ENCODE results near the gene RASD2.

RASD2 gene

GRCh38 chr22:35498026-35498800 is 42.4 kb upstream of the RASD2 start:
- TF ChIP-seq POLR2AphosphoS5 (IDR thresholded peaks at IDR 0.05; ENCODE audit: low read depth, low read length) (no peak), REST (IDR thresholded peaks at IDR 0.05; ENCODE audit: insufficient read depth in 1 of 2, low read depth in 2 of 2, low read length in 2 of 2) (no peak), FOXP2 (optimal IDR thresholded peaks at IDR 0.05; ENCODE audit: borderline replicate concordance, extremely low read depth, extremely low read length, insufficient read depth) (no peak), TAF1 (IDR thresholded peaks at IDR 0.05; ENCODE audit: borderline replicate concordance, insufficient read depth, low read length) (no peak), SIN3A (IDR thresholded peaks at IDR 0.05; ENCODE audit: borderline replicate concordance, insufficient read depth, low read length) (no peak)

- no peak for TF ChIP-seq POLR2AphosphoS5 (IDR thresholded peaks at IDR 0.05; ENCODE audit: low read depth, low read length)
- TF ChIP-seq REST (IDR thresholded peaks at IDR 0.05; ENCODE audit: insufficient read depth in 1 of 2, low read depth in 2 of 2, low read length in 2 of 2), result no peak
- no peak for TF ChIP-seq FOXP2 (optimal IDR thresholded peaks at IDR 0.05; ENCODE audit: borderline replicate concordance, extremely low read depth, extremely low read length, insufficient read depth)
- TF ChIP-seq TAF1 (IDR thresholded peaks at IDR 0.05; ENCODE audit: borderline replicate concordance, insufficient read depth, low read length), result no peak
- no peak for TF ChIP-seq SIN3A (IDR thresholded peaks at IDR 0.05; ENCODE audit: borderline replicate concordance, insufficient read depth, low read length)
Observed at GRCh38 chr22:35502836-35503235, 37.8 kb upstream of the RASD2 start.

GRCh38 chr22:35505399-35506258 is 35.0 kb upstream of the RASD2 start:
- TF ChIP-seq REST (IDR thresholded peaks at IDR 0.05; ENCODE audit: insufficient read depth in 1 of 2, low read depth in 2 of 2, low read length in 2 of 2) (no peak), SIN3A (IDR thresholded peaks at IDR 0.05; ENCODE audit: borderline replicate concordance, insufficient read depth, low read length) (no peak), POLR2AphosphoS5 (IDR thresholded peaks at IDR 0.05; ENCODE audit: low read depth, low read length) (no peak), FOXP2 (optimal IDR thresholded peaks at IDR 0.05; ENCODE audit: borderline replicate concordance, extremely low read depth, extremely low read length, insufficient read depth) (no peak), TAF1 (IDR thresholded peaks at IDR 0.05; ENCODE audit: borderline replicate concordance, insufficient read depth, low read length) (no peak)

- TF ChIP-seq POLR2AphosphoS5 (IDR thresholded peaks at IDR 0.05; ENCODE audit: low read depth, low read length), result no peak
- no peak for TF ChIP-seq TAF1 (IDR thresholded peaks at IDR 0.05; ENCODE audit: borderline replicate concordance, insufficient read depth, low read length)
- no peak for TF ChIP-seq SIN3A (IDR thresholded peaks at IDR 0.05; ENCODE audit: borderline replicate concordance, insufficient read depth, low read length)
- no peak for TF ChIP-seq REST (IDR thresholded peaks at IDR 0.05; ENCODE audit: insufficient read depth in 1 of 2, low read depth in 2 of 2, low read length in 2 of 2)
- no peak for TF ChIP-seq FOXP2 (optimal IDR thresholded peaks at IDR 0.05; ENCODE audit: borderline replicate concordance, extremely low read depth, extremely low read length, insufficient read depth)
Observed at GRCh38 chr22:35506259-35506570, 34.4 kb upstream of the RASD2 start.
